NCI-H2196 (cell line): ENCODE data around the gene MAP3K14.
"Not testable (repeated sequence)": the region's sequence is repeated elsewhere in the genome, so short reads cannot be mapped to it uniquely, and the experiment has no call there.

Experiments used
- DNase-seq: peaks from one replicate; lab custom pipeline; 2025; ENCODE audit not compliant: unreplicated experiment; lab: John Stamatoyannopoulos, UW

The MAP3K14 gene

GRCh38 chr17:45261577-45262515, 55.0 kb downstream of the MAP3K14 start, which contains the start of gene SPATA32:
Gene SPATA32, minus strand, starts transcription at chr17:45262094. Its CDS starts 78 bp downstream, at chr17:45262016.
- no peak for DNase-seq

- no peak for DNase-seq
Measured at GRCh38 chr17:45260204-45260783, 56.5 kb downstream of the MAP3K14 start.

GRCh38 chr17:45258981-45259380, 57.8 kb downstream of the MAP3K14 start:
- no peak for DNase-seq

- no peak for DNase-seq
Measured at GRCh38 chr17:45257115-45257514, 59.7 kb downstream of the MAP3K14 start.

GRCh38 chr17:45256114-45256966, 60.5 kb downstream of the MAP3K14 start:
- peak; percentile 9 for DNase-seq

- no peak for DNase-seq
Measured at GRCh38 chr17:45255358-45255757, 61.5 kb downstream of the MAP3K14 start.

GRCh38 chr17:45253879-45254278, 62.9 kb downstream of the MAP3K14 start:
- no peak for DNase-seq

GRCh38 chr17:45253237-45253636, 63.6 kb downstream of the MAP3K14 start:
- not testable (repeated sequence) for DNase-seq

- DNase-seq, result peak; percentile 16
Measured at GRCh38 chr17:45251931-45252330, 64.9 kb downstream of the MAP3K14 start.

- DNase-seq, result peak; percentile 54
Measured at GRCh38 chr17:45248132-45248957, 68.5 kb downstream of the MAP3K14 start.

- peak; percentile 100 for DNase-seq
Measured at GRCh38 chr17:45247429-45248131, 69.2 kb downstream of the MAP3K14 start.

GRCh38 chr17:45246861-45247428, 69.9 kb downstream of the MAP3K14 start:
- peak; percentile 41 for DNase-seq

GRCh38 chr17:45246338-45246737, 70.5 kb downstream of the MAP3K14 start:
- DNase-seq, result no peak

GRCh38 chr17:45244725-45245656, 71.8 kb downstream of the MAP3K14 start:
- DNase-seq, result no peak

- DNase-seq, result no peak
Measured at GRCh38 chr17:45243750-45244149, 73.1 kb downstream of the MAP3K14 start.

- no peak for DNase-seq
Measured at GRCh38 chr17:45242029-45242414, 74.8 kb downstream of the MAP3K14 start.

GRCh38 chr17:45241328-45242028, 75.3 kb downstream of the MAP3K14 start:
- DNase-seq, result no peak

- DNase-seq, result no peak
Measured at GRCh38 chr17:45240905-45241327, 75.9 kb downstream of the MAP3K14 start.
